ENCODE data around the gene CREG1.

CREG1 gene

GRCh38 chr1:167500283-167500860 is 53.2 kb downstream of the CREG1 start:
- no peak overlapping the region for H3K4me3 ChIP-seq (ENCODE audit: low read length)
- no peak overlapping the region for H3K9ac ChIP-seq (ENCODE audit: low read depth, low read length)
- no peaks in the 10 kb centered on the region for H3K36me3 ChIP-seq (ENCODE audit: insufficient read depth, low read length)
- H3K27me3 ChIP-seq (ENCODE audit: control insufficient read depth, insufficient read depth, low read length) = peaks cover 66% of the 10 kb centered on the region
- no peaks in the 10 kb centered on the region for H3K4me1 ChIP-seq (ENCODE audit: control insufficient read depth, insufficient read depth, low read length)
- H3K9me3 ChIP-seq (replicated peaks; ENCODE audit: low read length) = no peaks in the 10 kb centered on the region
- H3K4me2 ChIP-seq (ENCODE audit: low read length) = no peak overlapping the region

- H3K27me3 ChIP-seq (ENCODE audit: control insufficient read depth, insufficient read depth, low read length) = peaks cover 69% of the 10 kb centered on the region
- H3K4me1 ChIP-seq (ENCODE audit: control insufficient read depth, insufficient read depth, low read length) = no peaks in the 10 kb centered on the region
- H3K9ac ChIP-seq (ENCODE audit: low read depth, low read length) = no peak overlapping the region
- no peaks in the 10 kb centered on the region for H3K36me3 ChIP-seq (ENCODE audit: insufficient read depth, low read length)
- H3K9me3 ChIP-seq (replicated peaks; ENCODE audit: low read length) = no peaks in the 10 kb centered on the region
- H3K4me2 ChIP-seq (ENCODE audit: low read length) = no peak overlapping the region
- no peak overlapping the region for H3K4me3 ChIP-seq (ENCODE audit: low read length)
Observed at GRCh38 chr1:167499664-167500101, 53.9 kb downstream of the CREG1 start.

GRCh38 chr1:167499106-167499505 is 54.5 kb downstream of the CREG1 start:
- Histone ChIP-seq H3K27me3 (ENCODE audit: control insufficient read depth, insufficient read depth, low read length) (peaks cover 70% of the 10 kb centered on the region), H3K4me3 (ENCODE audit: low read length) (no peak overlapping the region), H3K4me2 (ENCODE audit: low read length) (no peak overlapping the region), H3K9ac (ENCODE audit: low read depth, low read length) (no peak overlapping the region), H3K4me1 (ENCODE audit: control insufficient read depth, insufficient read depth, low read length) (no peaks in the 10 kb centered on the region), H3K9me3 (replicated peaks; ENCODE audit: low read length) (no peaks in the 10 kb centered on the region), H3K36me3 (ENCODE audit: insufficient read depth, low read length) (no peaks in the 10 kb centered on the region)

GRCh38 chr1:167496797-167497619 is 56.6 kb downstream of the CREG1 start:
- H3K4me3 ChIP-seq (ENCODE audit: low read length) = no peak overlapping the region
- H3K9ac ChIP-seq (ENCODE audit: low read depth, low read length) = no peak overlapping the region
- no peak overlapping the region for H3K4me2 ChIP-seq (ENCODE audit: low read length)
- peaks cover 57% of the 10 kb centered on the region for H3K27me3 ChIP-seq (ENCODE audit: control insufficient read depth, insufficient read depth, low read length)
- no peaks in the 10 kb centered on the region for H3K4me1 ChIP-seq (ENCODE audit: control insufficient read depth, insufficient read depth, low read length)
- no peaks in the 10 kb centered on the region for H3K36me3 ChIP-seq (ENCODE audit: insufficient read depth, low read length)
- no peaks in the 10 kb centered on the region for H3K9me3 ChIP-seq (replicated peaks; ENCODE audit: low read length)

GRCh38 chr1:167493372-167493771 is 60.2 kb downstream of the CREG1 start:
- Histone ChIP-seq H3K4me1 (ENCODE audit: control insufficient read depth, insufficient read depth, low read length) (no peaks in the 10 kb centered on the region), H3K36me3 (ENCODE audit: insufficient read depth, low read length) (no peaks in the 10 kb centered on the region), H3K4me3 (ENCODE audit: low read length) (no peak overlapping the region)

GRCh38 chr1:167492481-167492910 is 61.1 kb downstream of the CREG1 start:
- Histone ChIP-seq H3K27me3 (ENCODE audit: control insufficient read depth, insufficient read depth, low read length) (peaks cover 36% of the 10 kb centered on the region), H3K9ac (ENCODE audit: low read depth, low read length) (no peak overlapping the region), H3K36me3 (ENCODE audit: insufficient read depth, low read length) (no peaks in the 10 kb centered on the region), H3K4me1 (ENCODE audit: control insufficient read depth, insufficient read depth, low read length) (no peaks in the 10 kb centered on the region), H3K4me2 (ENCODE audit: low read length) (no peak overlapping the region), H3K4me3 (ENCODE audit: low read length) (no peak overlapping the region), H3K9me3 (replicated peaks; ENCODE audit: low read length) (no peaks in the 10 kb centered on the region)

More at GRCh38 chr1:167493372-167493771, 60.2 kb downstream of the CREG1 start:
- no peak overlapping the region for H3K4me2 ChIP-seq (ENCODE audit: low read length)
- H3K27me3 ChIP-seq (ENCODE audit: control insufficient read depth, insufficient read depth, low read length) = peaks cover 43% of the 10 kb centered on the region
- H3K9me3 ChIP-seq (replicated peaks; ENCODE audit: low read length) = no peaks in the 10 kb centered on the region
- H3K9ac ChIP-seq (ENCODE audit: low read depth, low read length) = no peak overlapping the region

- Histone ChIP-seq H3K4me3 (ENCODE audit: low read length) (no peak overlapping the region), H3K9me3 (replicated peaks; ENCODE audit: low read length) (no peaks in the 10 kb centered on the region), H3K4me1 (ENCODE audit: control insufficient read depth, insufficient read depth, low read length) (no peaks in the 10 kb centered on the region)
Observed at GRCh38 chr1:167491586-167492461, 61.7 kb downstream of the CREG1 start.

More at GRCh38 chr1:167491586-167492461, 61.7 kb downstream of the CREG1 start:
- Histone ChIP-seq H3K36me3 (ENCODE audit: insufficient read depth, low read length) (no peaks in the 10 kb centered on the region), H3K9ac (ENCODE audit: low read depth, low read length) (no peak overlapping the region), H3K27me3 (ENCODE audit: control insufficient read depth, insufficient read depth, low read length) (peaks cover 31% of the 10 kb centered on the region), H3K4me2 (ENCODE audit: low read length) (no peak overlapping the region)

Measured in skeletal muscle satellite cell (primary cell).